Panc1 (cell line): ENCODE data around the gene FBLN1. TPM values are rescaled to one million over a fixed set of nuclear protein-coding genes. Genes with fewer than 3 reads are reported as not detected.

ENCODE experiments used
- ATAC-seq: fragments of 200-7000 bp; cut with Tn5 transposase; 2 replicates; pipeline ENCODE4 v1.9.1; 2020; ENCODE audit warnings: mild to moderate bottlenecking, moderate library complexity
- BruUV-seq: library from RNA; stranded (reverse); fragments of 400-500 nt; replicated peaks from 2 replicates; lab custom pipeline; 2021; lab: Mats Ljungman, UMichigan
- CTCF ChIA-PET: fragments of 300-600 bp; sonication (Branson Sonifier 250); formaldehyde crosslinking; loops from one replicate; lab custom pipeline; 2022; ENCODE audit warnings: antibody characterized with exemption; lab: Charles Lee
- POLR2A ChIA-PET: fragments of 300-600 bp; sonication (Branson Sonifier 250); formaldehyde crosslinking; loops from one replicate; lab custom pipeline; 2022; ENCODE audit warnings: antibody characterized with exemption; lab: Charles Lee
- DNase-seq: peaks from one replicate; pipeline ENCODE4 v3.0.0-alpha.2; 2010; ENCODE audit warnings: low read depth, low spot score
- H3K27ac ChIP-seq: 2 replicates; pipeline ENCODE4 v1.5.1; 2011; ENCODE audit warnings: mild to moderate bottlenecking, low read length, inconsistent platforms
- H3K27me3 ChIP-seq: fragments of 200-500 bp; sonication (Bioruptor generic); 2 replicates; pipeline ENCODE4 v1.6.0; 2014; ENCODE audit warnings: low read length, inconsistent platforms; ENCODE audit not compliant: control insufficient read depth, insufficient read depth
- H3K36me3 ChIP-seq: fragments of 200-500 bp; sonication (Bioruptor generic); 2 replicates; pipeline ENCODE4 v1.5.1; 2014; ENCODE audit warnings: inconsistent platforms, mild to moderate bottlenecking, low read length, moderate library complexity; ENCODE audit not compliant: control insufficient read depth, insufficient read depth
- H3K4me1 ChIP-seq: 2 replicates; pipeline ENCODE4 v1.5.1; 2011; ENCODE audit warnings: inconsistent platforms, mild to moderate bottlenecking, low read length, moderate library complexity; ENCODE audit not compliant: control insufficient read depth, insufficient read depth
- H3K4me3 ChIP-seq, 2 experiments: 2 replicates each; pipeline ENCODE4 v1.5.1; 2011 to 2012; ENCODE audit warnings: low read depth in 2 of 2, low read length in 2 of 2, mild to moderate bottlenecking in 2 of 2, inconsistent platforms in 1 of 2, moderate library complexity in 1 of 2
- H3K9me3 ChIP-seq: fragments of 200-500 bp; sonication (Bioruptor generic); 2 replicates; pipeline ENCODE4 v1.5.1; 2014; ENCODE audit warnings: low read depth, mild to moderate bottlenecking, inconsistent platforms, low read length, moderate library complexity; ENCODE audit not compliant: control insufficient read depth, insufficient read depth
- POLR2AphosphoS5 ChIP-seq: IDR thresholded peaks from 2 replicates; pipeline ENCODE4 v1.6.1; 2012; ENCODE audit warnings: mild to moderate bottlenecking, low read depth, low read length, moderate library complexity
- REST ChIP-seq, 2 experiments: IDR thresholded peaks; 2 replicates each; pipeline ENCODE4 v1.6.1; 2011 to 2012; ENCODE audit warnings: low read depth in 2 of 2, control low read depth in 1 of 2, low read length in 1 of 2, mild to moderate bottlenecking in 1 of 2, moderate library complexity in 1 of 2; ENCODE audit not compliant: insufficient read depth in 1 of 2
- SIN3A ChIP-seq: IDR thresholded peaks from 2 replicates; pipeline ENCODE4 v1.6.1; 2012; ENCODE audit warnings: low read depth, mild to moderate bottlenecking, low read length, moderate library complexity, borderline replicate concordance; ENCODE audit not compliant: insufficient read depth
- TCF7L2 ChIP-seq: IDR thresholded peaks from 2 replicates; pipeline ENCODE4 v1.6.1; 2011; ENCODE audit warnings: mild to moderate bottlenecking, low read depth, low read length, inconsistent platforms
- in situ Hi-C: cut with HindIII; loops from 2 replicates; pipeline ENCODE4 v1.10.0; 2016; ENCODE audit warnings: low sequenced_read_pairs, low pct_unique_long_range_greater_than_20kb
- intact Hi-C: fragments of 100-400 bp; cut with micrococcal nuclease; formaldehyde crosslinking; loops from one replicate; pipeline ENCODE4 v1.10.0; 2022; ENCODE audit not compliant: unreplicated experiment
- total RNA-seq: library from RNA; stranded (reverse); gene quantifications from one replicate; pipeline ENCODE4 v1.2.1, GENCODE V29; 2021; ENCODE audit not compliant: unreplicated experiment
- TF ChIP-seq, protein P1 (sequence below): fragments of 450-650 bp; IDR thresholded peaks from 2 replicates; pipeline ENCODE4 v1.5.1; 2017; ENCODE audit warnings: mild to moderate bottlenecking

FBLN1 gene
- total RNA-seq, 1 experiment from 2014 or later = 143 TPM

DNA sequence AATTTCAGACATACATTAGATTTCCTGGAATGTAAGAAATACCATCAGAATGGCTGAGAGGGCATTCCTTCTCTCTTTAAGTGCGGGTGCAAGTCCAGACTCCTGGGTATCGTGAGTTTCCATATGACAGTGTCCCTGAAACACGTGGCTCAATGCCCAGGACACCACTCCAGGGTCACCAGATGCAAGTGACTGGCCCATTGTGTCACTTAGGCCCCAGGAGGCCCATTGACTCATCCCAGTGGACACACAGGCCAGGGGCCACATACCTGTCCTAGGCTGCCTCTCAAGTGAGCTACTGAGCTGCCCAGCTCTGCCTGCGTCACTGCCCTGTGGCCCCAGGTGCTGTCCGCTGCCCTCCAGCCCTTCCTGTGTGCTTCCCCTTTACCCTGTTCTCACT, 18.5 kb downstream of the FBLN1 start:
- no peak overlapping the region for H3K27ac ChIP-seq
- ChIA-PET CTCF (no interaction called here), POLR2A (no interaction called here)
- no peak overlapping the region for H3K4me3 ChIP-seq
- TF ChIP-seq, protein P1, sequence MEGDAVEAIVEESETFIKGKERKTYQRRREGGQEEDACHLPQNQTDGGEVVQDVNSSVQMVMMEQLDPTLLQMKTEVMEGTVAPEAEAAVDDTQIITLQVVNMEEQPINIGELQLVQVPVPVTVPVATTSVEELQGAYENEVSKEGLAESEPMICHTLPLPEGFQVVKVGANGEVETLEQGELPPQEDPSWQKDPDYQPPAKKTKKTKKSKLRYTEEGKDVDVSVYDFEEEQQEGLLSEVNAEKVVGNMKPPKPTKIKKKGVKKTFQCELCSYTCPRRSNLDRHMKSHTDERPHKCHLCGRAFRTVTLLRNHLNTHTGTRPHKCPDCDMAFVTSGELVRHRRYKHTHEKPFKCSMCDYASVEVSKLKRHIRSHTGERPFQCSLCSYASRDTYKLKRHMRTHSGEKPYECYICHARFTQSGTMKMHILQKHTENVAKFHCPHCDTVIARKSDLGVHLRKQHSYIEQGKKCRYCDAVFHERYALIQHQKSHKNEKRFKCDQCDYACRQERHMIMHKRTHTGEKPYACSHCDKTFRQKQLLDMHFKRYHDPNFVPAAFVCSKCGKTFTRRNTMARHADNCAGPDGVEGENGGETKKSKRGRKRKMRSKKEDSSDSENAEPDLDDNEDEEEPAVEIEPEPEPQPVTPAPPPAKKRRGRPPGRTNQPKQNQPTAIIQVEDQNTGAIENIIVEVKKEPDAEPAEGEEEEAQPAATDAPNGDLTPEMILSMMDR = no peak
- TF ChIP-seq POLR2AphosphoS5 (no peak), SIN3A (no peak), REST (IDR thresholded peaks at IDR 0.05; ENCODE audit: insufficient read depth in 1 of 2, low read depth in 2 of 2, low read length in 1 of 2) (no peak), TCF7L2 (no peak)
- H3K4me1 ChIP-seq = peaks cover 20% of the 10 kb centered on the region
- no peaks in the 10 kb centered on the region for H3K27me3 ChIP-seq
- BruUV-seq = no TSS peak
- no peaks in the 10 kb centered on the region for H3K36me3 ChIP-seq
- in situ Hi-C loops = no loop called here
- intact Hi-C loops = no loop called here
- no peaks in the 10 kb centered on the region for H3K9me3 ChIP-seq
- ATAC-seq (no peak), DNase-seq (no peak)

DNA sequence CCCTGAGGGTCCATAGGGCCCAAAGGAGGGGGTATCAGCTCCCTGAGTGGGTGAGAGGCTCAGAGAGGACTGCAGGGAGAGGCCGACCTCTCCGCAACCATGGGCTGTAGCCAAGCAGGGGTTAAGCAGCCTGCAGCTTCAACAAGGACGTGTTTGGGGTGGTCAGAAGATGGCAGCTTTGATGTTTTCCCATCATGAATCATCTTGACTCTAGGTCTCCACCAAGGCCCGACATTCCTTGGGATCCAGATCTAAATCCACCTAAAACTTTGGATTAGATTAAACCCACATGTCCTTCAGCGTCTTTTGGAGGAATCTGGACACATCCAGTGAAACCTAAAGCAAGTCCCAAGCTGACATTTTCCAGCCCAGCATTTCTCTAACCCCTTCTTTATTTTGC, 19.8 kb downstream of the FBLN1 start:
- CTCF ChIA-PET = interaction anchor here (0.6 kb wide), 1 partner anchor 41 kb away, joined by 3 read pairs; no protein-coding TSS in a partner anchor
- peaks cover 9% of the 10 kb centered on the region for H3K4me1 ChIP-seq
- POLR2A ChIA-PET = no interaction called here
- H3K27ac ChIP-seq = no peak overlapping the region
- no peaks in the 10 kb centered on the region for H3K27me3 ChIP-seq
- H3K4me3 ChIP-seq = no peak overlapping the region
- intact Hi-C loops = no loop called here
- no peak for TF ChIP-seq SIN3A
- TF ChIP-seq TCF7L2 = no peak
- no peak for TF ChIP-seq POLR2AphosphoS5
- TF ChIP-seq, protein P1 = no peak
- TF ChIP-seq REST (IDR thresholded peaks at IDR 0.05; ENCODE audit: insufficient read depth in 1 of 2, low read depth in 2 of 2, low read length in 1 of 2) = no peak
- H3K9me3 ChIP-seq = no peaks in the 10 kb centered on the region
- DNase-seq (no peak), ATAC-seq (no peak)
- H3K36me3 ChIP-seq = no peaks in the 10 kb centered on the region
- no TSS peak for BruUV-seq
- in situ Hi-C loops = no loop called here
